Stimulated activated CD4-positive, alpha-beta T cell treated with anti-CD3 and anti-CD28 coated beads, Interleukin-1b, Interleukin-23, amount 100 ng/mL, for 48 hours (primary cell): ENCODE data around the gene KLHL25.

Experiments used
- DNase-seq: peaks from one replicate; pipeline ENCODE4 v3.0.0-alpha.2; 2020

KLHL25 gene

DNA sequence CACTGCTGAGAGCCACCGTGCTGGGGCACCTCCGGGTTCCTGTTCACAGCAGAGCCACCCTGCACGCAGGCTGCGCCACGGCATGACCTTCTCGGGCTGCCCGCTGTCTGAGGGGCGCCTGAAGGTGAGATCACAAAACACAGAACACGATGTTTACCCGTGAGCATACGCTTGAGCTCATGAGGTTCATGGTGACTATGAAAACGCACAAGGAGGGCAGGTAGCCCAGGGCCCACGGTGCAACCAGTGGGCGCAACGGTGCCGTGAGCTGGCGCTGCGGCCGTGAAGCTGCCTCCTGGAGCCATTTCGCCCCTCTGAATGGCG is 36.1 kb downstream of the KLHL25 start:
- no peak for DNase-seq

DNA sequence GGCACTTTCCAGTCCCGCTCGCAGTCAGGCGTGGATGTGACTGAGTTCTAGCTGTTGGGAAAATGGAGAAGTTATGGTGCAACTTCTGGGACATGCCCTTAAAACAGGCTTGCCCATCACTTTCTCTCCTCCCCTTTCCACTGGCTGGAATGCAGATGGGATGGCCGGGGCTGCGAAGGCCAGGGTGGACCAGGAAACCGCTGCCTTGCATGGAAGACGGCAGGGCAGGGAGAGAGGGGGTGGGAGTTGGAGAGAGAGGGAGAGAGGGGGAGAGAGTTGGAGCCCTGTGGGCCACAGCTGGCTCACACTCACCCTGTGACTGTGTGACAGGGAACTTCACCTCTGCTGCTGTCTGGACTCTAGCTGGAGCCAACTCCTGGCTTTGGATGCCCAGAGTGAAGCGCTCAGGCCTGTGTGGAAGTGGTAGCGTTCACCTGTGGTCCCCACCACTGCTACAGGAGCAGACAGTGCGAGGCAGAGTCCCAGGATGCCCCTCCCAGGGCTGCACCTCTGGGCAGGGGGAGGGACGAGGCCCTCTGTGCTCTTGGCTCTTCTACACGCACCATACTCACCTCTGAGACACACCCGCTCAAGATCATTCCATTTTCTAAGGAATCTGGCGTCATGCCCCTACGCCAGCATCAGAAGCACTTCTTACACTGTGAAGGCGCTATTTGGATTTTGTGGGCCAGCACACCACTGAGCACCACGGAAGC is 36.6 kb downstream of the KLHL25 start:
- DNase-seq = no peak

DNA sequence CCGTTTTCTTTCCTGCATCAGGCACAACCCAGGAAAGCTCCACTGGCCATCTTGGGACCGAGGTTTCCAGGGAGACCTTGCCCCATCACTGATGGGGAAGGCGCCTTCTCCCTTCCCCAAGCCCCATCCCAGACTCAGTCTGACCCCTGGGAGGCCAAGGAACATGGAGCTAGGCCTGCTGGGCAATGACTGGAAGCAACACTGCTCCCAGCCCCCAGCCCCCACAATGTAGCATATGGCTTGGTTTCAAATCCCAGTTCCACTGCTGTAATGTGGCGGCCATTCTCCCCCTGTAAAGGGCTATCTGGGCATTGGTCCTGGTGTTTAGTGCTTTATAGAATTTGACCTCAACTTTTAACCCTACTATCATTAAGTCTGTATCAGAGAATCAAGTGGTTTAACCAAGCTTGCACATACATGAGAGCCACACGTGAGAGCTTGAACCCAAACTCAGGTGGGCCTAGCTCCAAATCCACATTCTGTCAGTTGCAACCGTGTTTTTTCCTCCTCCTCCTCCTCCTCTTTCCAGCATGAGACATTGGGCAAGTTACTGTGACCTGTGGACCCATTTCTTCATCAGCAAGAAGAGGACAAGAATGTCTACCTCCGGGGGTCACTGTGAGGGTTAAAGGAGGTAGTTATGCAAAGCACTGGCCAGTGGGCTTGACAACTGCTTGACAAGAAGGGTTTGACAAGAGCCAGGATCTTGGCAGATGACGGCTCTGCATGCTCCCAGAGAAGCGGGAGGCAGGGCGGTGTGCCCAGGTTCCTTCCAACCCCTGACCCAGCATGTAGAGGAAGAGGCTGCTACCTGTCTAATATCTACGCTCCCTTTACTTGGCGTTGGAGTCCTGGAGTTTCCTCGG is 37.4 kb downstream of the KLHL25 start:
- no peak for DNase-seq

DNA sequence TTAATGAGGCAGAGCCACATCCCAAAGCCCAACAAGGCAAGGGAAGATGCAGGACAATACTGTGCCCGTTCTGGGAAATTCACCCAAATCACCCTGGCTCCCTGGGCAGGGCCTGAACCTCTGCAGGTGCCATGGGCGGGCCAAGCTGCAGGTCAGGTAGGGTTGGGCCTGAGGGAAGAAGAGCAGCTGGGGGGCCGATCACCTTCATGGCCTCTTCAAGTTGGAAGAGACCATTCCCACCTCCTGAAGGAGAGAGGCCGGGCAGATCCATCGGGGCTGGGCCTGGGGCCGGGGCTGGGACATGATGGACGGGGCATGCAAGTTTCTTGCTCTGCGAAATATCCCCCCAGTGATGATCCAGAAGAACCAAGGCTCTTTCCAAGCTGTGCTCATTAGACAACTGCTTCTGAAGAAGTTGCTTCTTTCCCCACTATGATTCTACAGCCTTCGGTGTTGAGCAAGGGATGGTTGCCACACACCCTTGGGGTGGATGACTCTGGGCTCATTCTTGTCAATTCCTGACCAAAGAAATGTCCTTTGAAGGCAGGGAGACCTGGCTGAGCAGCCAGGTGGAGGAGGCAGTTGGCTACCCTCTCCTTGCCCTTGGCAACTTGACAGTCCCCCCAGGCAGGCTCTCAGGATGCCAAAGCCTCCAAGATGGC is 38.2 kb downstream of the KLHL25 start:
- no peak for DNase-seq

DNA sequence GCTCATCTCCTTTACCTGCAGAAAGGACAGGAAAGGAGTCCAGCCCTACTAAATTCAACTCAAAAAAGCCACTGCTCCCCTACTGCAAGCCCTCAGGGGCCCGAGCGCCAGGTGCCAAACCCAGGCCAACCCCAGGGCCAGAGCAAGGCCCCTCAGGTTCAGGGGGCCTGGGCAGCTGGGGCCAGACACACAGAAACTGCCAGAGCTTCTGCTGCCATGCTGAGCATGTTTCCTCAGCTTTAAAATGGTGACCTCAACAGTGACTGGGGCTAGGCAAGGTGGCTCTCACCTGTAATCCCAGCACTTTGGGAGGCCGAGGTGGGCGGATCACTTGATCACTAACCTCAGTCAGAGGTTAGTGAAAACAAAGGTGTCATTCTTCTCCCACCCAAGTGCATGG is 38.8 kb downstream of the KLHL25 start:
- DNase-seq = no peak

DNA sequence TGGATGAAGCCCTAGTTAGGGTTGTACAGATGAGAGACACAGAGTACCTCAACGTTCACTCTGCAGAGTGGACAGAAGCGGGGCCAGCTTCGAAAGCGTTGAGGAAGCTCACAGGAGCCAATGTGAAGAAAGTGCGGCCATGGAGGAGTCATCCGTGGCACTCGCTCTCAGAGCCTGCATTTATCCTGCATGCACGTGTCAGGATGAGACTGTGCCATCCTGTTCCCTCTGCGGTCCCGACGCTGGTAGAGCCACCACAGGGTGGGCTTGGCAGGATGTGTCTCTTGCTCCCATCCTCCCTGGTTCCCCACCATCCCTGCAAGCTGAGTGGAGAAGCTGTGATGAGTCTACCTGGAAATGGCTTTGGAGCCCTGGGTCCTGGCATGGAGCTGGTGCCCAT is 39.3 kb downstream of the KLHL25 start:
- no peak for DNase-seq

DNA sequence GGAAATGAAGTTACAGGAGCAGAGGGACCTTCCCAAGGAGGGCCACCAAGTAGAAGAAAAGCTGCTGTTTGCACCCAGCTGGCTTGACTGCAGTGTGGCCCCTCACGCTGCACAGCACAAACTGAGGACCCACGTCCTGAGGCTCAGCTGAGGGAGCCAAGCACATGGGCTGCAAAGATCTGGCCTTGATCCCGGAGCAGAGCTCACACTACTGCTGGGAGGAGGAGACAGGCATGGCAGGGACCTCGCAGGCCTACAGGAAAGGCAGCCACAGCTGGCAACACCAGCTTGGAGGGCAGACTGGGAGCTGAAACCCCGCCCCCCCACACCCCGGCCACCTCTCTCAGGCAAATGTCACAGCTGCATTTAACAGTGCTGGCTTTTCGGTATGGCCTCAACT is 39.7 kb downstream of the KLHL25 start:
- DNase-seq = no peak

DNA sequence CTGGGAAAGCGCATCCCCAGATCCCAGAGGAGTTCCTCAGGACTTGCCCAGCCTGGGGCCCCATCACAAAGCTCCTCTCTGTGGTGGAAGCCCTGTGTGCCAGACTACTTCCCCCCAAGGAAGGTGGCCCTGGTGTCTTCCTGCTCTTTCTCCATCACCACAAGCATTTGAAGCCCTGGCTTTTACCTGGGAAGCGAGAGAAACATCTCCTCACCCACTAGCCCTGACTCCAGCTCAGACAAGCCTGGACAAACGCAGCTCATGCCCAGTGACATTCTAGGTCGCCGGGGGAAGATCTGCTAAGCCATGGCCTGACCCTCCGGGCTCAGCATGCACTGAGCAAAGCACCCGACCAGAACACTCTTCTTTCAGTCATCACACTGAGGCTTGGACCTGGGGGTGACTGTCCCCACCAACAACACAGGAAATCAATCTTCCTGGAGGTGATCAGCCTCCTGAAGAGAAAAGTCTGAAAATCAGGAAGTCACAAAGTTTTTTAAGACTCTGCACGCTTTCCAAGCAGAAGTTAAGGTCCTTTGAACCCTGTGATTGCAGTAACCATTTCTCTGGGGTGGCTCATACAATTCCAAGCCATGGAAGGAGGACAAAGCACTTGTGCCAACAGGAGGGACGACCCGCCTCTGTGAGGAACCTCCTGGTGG is 40.8 kb downstream of the KLHL25 start:
- DNase-seq = no peak

DNA sequence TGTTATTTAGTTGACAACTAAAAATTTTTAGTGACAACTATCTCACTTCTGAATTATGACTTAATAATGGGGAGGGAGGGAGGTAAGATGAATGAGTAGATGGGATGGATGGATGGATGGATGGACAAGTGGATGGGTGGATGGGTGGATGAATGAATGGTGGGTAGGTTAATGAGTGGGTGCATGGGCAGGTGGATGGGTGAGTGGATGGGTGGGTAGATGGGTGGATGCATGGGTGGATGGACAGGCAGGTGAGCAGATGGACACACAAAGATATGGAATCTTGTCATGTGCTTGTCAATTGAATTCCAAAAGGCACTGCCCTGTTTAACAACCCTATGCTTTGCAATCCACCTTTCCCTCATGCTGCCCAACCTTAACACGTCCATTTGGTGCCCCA is 41.5 kb downstream of the KLHL25 start:
- DNase-seq = no peak

DNA sequence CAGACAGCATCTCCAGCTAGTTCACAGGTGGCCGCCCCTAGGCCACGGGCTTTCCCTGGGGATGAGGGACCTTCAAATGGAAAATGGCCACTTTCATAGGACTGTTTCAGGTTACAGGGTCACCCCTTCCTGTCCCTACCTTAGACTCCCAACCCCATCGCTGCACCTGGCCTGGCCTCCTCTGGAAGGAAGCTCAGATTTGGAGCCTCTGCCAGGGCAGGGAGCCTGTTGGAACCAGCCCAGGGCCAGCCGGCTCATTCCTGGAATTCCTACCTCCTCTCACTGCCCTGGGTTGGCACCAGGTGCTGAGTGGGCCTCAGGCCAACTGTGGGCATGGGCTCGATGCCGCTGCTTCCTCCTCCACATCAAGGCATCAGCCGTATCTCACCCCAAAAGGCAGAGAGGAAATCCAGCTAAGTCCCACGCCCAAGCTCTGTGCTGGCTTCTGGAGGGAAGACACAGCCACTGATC is 42.2 kb downstream of the KLHL25 start:
- no peak for DNase-seq

DNA sequence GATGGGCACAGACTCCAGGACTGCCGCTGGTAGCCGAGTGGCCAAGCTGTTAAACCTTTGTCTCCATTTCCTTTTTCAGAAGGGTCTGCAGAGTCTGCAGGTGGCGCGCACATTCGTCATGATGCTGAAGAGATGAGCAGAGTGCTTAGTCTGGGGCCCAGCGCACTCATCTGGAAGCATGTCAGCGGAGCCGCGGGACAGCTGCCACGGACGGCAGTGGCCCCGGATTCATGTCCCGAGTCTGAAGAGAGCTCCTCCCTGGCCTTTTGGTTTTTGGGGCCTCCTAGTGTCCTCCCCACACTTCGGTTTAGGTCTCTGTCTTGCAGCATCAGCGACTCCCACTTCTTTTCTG is 42.6 kb downstream of the KLHL25 start:
- DNase-seq = no peak

DNA sequence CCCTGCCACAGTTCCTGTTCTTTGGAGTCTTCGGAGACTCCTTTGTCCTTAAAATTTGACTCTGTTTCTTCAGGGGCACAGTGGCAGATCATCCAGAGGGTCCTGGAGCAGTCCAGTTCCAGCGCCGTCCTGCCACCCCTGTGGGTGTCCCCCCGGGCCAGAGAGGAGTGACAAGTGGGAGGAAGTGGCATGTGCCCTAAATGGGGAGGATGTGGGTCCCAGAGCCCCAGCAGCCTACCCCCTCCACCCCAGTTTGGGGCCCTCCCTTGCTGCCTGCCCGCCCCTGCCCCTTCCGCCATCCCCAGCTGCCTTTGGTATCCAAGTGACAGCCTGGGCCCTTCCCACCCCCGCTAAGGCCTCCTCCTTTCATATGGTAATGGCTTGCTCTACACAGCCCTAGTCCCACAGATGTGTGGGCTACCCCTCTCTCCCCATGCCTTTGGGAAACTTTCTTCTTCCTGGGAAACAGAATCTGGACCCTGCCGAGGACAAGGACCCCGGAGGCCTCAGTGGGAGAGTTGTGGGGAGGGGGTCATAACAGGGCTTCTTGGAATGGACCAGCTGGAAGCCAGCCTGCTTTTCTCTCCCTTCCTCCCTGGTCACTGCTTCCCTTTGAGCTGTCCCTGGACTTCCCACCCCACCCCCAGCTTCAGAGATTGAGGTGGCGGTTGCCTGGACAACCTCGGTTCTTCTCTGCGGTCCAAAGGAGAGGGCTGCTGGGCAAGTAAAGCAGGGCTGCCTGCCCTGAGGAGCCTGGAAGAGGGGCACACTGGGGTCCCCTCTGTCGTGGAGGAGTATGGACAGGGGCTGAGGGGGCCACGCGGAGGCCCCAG is 43.2 kb downstream of the KLHL25 start:
- DNase-seq = no peak

DNA sequence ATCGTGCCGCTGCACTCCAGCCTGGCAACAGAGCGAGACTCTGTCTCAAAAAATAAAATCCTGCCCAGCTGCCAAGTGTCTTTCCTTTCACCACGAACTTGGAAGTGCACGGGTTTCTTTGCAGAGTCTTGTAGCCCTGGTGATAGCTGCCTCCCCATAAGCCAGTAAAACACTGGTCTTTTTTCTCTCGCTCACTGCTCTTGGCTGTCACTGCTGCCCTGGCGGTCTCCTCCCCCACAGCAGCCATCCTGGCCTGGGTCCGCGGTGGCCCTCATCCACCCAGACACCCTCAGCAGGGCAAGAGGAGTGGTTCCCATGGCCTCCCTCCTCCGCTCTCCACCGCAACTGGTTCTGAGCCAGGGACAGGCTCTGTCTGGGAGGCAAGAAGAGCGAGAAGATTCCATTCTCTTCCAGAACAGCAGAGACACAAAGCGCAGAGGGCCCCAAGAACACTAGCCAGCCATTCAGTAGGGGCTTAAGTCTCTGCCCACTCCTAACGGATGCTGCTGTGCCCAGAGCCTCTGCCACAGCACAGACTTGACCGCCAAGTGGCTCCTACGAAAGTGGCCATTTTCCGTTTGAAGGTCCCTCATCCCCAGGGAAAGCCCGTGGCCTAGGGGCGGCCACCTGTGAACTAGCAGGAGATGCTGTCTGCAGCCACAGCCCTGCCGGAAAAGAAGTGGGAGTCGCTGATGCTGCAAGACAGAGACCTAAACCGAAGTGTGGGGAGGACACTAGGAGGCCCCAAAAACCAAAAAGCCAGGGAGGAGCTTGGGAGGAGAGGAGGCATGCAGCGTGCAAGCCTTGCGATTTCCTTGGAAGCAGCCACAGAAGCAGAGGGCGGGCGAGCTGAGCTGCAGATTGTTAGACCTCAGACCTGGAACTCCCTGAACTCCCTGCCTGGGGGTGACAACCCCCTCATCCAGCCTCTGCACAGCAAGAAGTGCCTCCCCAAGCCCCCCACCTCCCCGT is 44.1 kb downstream of the KLHL25 start:
- DNase-seq = no peak

DNA sequence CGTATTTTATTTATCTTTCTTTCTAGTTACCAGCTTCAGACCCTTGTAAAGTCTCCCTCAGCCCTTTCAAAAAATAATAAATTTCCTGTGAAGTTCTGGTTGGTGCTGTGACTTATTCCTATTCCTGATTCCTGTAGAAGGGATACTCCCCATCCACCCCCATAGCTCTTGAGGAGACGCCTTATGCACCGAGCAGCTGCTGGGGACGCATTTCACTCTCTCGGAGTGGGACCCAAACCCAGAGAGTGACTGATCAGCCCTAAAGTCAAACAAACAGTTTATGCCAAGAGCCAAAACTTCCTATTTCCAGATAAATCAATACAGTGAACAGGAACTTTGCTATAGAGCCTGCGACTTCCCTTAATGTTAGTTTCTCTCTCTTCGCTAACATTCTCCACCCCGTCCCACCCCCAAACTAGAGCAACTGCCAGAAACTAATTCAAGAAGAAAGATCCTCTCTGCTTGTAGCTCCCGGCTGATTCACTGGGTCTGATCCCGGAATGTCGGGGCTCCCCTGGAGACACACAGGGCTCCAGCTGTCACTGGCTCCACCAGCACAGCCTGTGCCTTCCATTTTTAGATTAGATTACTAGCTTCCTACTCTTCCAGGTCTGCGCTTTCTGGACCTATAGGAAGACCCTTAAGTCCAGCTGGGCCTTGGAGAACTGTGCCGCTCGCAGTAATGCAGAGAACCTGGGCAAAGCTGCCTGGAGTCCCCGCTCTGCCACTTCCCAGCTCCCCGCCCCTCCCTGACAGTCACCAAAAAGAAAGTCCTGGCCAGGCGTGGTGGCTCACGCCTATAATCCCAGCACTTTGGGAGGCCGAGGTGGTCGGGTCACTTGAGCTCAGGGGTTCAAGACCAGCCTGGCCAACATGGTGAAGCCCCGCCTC is 45.2 kb downstream of the KLHL25 start:
- no peak for DNase-seq

DNA sequence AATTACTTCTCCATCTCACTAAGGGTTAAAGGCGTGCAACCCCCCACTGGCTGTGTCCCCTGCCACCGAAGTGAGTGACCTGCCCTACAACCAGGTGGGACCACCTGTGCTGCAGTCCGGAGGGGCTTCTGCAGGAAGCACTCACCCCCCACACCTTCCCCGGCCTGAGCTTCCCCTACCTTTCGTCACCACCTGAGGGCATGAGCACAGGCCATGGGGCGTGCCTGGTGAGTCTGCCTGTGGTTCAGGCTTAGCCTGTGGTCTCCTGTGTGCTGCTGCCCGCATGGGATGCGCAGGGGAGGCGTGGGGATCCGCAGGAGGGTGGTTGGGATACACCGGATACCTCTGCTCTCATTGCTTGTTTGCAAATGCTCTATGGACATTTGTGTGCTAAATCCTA is 46.0 kb downstream of the KLHL25 start:
- no peak for DNase-seq

DNA sequence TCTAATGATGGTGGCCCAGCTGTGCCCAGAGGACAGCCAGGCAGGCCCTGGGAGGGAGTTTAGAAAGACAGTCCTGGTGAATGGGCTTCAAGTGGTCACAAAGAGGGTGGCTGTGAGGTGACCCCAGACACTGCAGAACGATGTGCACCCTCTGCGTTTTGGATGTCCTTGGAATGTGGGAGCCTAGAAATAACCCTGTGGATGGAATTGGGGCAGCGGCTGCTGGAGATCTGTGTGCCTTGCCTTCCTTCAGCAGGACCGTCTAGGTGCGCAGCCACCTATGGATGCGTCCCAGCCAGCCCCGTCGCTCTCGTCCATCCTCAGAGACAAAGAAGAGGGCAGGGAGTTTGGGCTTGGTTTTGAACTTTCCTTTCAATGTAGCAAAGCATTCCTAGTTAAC is 46.5 kb downstream of the KLHL25 start:
- no peak for DNase-seq

DNA sequence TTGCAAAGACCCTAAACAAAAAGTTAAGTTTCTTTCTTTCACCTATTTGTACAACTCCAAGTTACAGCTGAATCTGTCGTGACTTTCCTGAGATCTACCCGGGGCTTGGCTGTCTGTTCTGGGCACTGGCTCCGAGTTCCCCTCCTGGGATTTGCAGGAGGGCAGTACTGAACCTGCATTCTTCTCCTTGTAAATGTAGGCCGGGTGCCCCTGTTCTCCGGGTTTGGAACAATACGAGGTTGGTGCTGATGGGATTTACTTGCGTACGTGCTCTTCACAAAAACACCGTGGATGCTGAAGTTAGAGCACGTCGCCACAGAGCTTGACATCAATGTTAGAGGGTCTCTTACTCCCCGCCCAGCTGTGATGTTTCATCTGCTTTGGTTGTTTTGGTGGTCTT is 48.1 kb downstream of the KLHL25 start:
- no peak for DNase-seq

DNA sequence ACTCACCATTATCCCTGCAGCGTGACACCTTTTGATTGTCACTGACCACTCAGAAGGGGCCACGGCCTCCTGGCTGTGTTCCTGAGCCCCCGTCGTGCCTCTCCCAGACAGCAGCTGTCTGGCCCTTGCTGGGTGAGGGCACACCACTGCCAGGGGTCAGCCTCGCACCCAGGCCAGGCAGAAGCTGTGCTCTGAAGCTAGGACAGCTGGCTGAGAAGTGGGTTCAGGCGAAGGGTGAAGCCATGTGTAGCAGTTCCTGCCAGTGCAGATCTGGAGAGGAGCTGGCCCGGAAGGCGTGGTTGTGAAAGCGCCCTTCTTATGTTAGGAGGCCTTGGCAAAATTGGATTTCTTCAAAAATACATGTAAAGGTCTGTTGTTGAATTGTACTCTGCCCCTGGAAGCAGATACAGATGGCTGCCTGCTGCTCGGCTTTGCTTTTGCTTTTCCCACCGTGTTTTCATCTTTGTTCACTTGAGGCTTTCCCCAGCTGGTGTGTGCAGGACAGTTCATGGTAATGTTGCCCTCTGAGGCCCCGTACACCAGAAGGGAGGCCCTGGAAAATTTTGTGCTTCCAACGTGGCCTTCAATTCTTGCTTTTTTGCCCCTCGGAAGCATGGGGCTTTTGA is 49.1 kb downstream of the KLHL25 start:
- no peak for DNase-seq

DNA sequence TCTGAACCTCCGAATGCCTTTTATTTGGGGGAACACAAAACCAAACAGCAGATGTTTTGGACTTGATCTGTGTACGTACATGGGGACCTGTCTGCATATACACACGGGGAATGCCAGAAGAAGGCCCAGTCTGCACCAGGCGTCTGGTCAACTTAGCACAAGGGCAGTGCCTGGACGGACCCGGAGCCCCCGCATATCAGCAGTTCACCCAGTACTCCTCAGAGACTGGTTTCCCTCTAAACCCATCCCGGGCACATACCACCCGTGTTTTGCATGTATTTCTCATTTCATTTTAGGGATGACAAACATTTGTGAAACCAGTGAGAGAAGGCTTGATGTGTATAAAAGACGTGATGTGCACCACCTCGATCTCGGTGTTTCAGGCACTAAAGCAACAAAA is 49.7 kb downstream of the KLHL25 start:
- no peak for DNase-seq

DNA sequence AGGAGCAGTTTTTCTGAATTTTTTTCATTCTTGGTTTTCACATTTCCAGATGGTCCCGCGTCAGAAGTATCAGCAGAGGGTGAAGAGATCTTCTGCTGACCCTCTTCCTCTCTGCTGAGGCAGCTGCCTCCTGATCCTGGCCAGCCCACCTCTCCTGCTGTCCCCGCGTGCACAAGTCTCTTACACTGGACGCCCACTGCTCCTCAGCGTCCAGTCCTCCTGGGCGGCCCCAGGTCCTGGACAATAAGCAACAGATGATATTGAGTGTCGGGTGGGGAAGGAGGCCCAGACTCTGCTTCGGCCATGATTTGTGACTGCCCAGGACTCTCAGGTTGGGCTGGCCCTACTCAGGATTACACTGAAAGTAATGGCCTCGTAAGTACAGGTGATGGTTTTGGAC is 50.1 kb downstream of the KLHL25 start:
- DNase-seq = no peak
